Measurements from ENCODE around the gene FAM50A. TPM values are rescaled to one million over a fixed set of nuclear protein-coding genes. Genes with fewer than 3 reads are reported as not detected.

FAM50A gene
- total RNA-seq, 1 donor from 2014 or later, result 77.0 TPM

DNA sequence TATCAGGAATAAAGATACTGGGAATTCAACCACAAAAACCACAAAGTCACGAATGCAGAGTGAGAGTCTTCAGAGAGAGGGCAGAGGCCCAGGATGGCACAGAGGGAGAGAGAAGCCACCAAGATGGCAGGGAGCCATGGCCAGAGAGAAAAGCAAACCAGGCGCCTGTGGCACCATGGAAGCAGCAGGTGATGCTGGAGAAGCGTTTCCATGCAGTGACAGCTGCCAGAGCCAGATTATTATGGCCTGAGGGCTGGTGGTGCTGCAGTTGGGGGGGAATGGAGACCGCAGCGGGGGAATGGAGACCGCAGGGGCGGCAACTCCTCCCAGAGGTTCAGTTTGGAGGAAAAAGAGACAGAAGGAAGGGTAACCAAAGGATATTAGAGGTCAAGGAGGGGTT, 26.8 kb upstream of the FAM50A start:
- Mint-ChIP-seq H3K36me3 (ENCODE audit: low read depth, unreplicated experiment) (peaks cover 3% of the 10 kb centered on the region), H3K27me3 (ENCODE audit: unreplicated experiment) (peaks cover 5% of the 10 kb centered on the region), H3K27ac (ENCODE audit: unreplicated experiment) (no peak overlapping the region), H3K4me3 (ENCODE audit: unreplicated experiment) (no peak overlapping the region), H3K4me1 (ENCODE audit: unreplicated experiment) (peaks cover 4% of the 10 kb centered on the region), H3K9me3 (ENCODE audit: unreplicated experiment) (no peaks in the 10 kb centered on the region)
- TF ChIP-seq, protein P1, sequence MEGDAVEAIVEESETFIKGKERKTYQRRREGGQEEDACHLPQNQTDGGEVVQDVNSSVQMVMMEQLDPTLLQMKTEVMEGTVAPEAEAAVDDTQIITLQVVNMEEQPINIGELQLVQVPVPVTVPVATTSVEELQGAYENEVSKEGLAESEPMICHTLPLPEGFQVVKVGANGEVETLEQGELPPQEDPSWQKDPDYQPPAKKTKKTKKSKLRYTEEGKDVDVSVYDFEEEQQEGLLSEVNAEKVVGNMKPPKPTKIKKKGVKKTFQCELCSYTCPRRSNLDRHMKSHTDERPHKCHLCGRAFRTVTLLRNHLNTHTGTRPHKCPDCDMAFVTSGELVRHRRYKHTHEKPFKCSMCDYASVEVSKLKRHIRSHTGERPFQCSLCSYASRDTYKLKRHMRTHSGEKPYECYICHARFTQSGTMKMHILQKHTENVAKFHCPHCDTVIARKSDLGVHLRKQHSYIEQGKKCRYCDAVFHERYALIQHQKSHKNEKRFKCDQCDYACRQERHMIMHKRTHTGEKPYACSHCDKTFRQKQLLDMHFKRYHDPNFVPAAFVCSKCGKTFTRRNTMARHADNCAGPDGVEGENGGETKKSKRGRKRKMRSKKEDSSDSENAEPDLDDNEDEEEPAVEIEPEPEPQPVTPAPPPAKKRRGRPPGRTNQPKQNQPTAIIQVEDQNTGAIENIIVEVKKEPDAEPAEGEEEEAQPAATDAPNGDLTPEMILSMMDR (IDR thresholded peaks at IDR 0.05; ENCODE audit: unreplicated experiment), result no peak
- DNase-seq (ENCODE audit: low spot score), result no peak

DNA sequence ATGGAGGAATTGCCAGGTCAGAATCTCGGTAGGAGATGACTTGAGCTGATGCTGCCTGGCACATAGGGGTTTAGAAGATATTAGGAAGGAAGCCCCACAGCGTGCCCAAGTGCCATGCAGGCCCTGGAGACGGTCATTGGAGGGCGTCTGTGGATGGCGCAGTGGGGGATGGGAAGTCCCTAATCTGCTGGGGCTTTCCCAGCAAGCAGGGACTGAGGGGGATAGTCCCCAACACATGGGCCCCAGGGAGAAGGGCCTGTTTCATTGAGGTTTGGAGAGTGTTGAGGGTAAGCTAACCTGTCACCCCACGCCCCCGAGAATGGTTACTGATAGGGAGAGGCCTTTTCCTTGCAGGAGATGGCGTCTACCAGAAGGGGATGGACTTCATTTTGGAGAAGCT, 24.8 kb upstream of the FAM50A start:
- H3K27ac Mint-ChIP-seq (ENCODE audit: unreplicated experiment), result no peak overlapping the region
- H3K4me3 Mint-ChIP-seq (ENCODE audit: unreplicated experiment), result no peak overlapping the region
- H3K36me3 Mint-ChIP-seq (ENCODE audit: low read depth, unreplicated experiment), result peaks cover 3% of the 10 kb centered on the region
- H3K27me3 Mint-ChIP-seq (ENCODE audit: unreplicated experiment), result peaks cover 2% of the 10 kb centered on the region
- H3K9me3 Mint-ChIP-seq (ENCODE audit: unreplicated experiment), result no peaks in the 10 kb centered on the region
- peaks cover 2% of the 10 kb centered on the region for H3K4me1 Mint-ChIP-seq (ENCODE audit: unreplicated experiment)
- TF ChIP-seq, protein P1 (IDR thresholded peaks at IDR 0.05; ENCODE audit: unreplicated experiment), result no peak
- DNase-seq (ENCODE audit: low spot score), result no peak

DNA sequence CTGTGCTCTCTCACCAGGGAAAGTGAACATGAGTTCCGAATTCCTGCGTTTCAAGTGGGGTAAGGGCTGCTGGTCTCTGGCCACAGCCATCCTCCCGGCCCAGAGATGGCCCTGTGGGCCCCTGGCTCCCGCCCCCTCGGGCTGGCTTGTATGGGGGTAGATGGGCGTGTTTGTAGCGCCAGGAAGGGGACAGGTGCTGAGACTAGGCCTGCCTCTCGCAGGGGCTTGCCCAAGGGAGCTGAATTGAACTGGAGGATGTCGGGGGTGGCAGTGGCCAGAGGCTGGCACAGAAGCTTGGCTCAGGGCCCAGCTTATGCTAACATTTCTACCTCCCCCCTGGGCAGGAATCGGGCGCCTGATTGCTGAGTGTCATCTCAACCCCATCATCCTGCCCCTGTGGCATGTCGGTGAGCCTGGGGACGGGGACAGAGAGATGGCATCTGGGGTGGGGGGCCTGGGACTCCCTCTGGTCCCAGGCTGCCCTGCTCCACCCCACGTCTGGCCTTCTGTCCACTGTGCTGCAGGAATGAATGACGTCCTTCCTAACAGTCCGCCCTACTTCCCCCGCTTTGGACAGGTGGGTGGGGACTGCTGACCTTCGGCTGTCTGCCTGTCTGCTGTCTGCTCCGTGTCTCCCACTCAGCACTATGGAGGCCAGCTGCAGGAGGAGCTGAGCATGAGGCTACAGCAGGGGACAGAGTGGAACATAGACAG, 24.1 kb upstream of the FAM50A start:
- no peak for DNase-seq (ENCODE audit: low spot score)
- Mint-ChIP-seq H3K9me3 (ENCODE audit: unreplicated experiment) (no peaks in the 10 kb centered on the region), H3K27me3 (ENCODE audit: unreplicated experiment) (peaks cover 2% of the 10 kb centered on the region), H3K36me3 (ENCODE audit: low read depth, unreplicated experiment) (peaks cover 3% of the 10 kb centered on the region), H3K27ac (ENCODE audit: unreplicated experiment) (no peak overlapping the region), H3K4me1 (ENCODE audit: unreplicated experiment) (peaks cover 7% of the 10 kb centered on the region), H3K4me3 (ENCODE audit: unreplicated experiment) (no peak overlapping the region)
- TF ChIP-seq, protein P1 (IDR thresholded peaks at IDR 0.05; ENCODE audit: unreplicated experiment), result no peak

DNA sequence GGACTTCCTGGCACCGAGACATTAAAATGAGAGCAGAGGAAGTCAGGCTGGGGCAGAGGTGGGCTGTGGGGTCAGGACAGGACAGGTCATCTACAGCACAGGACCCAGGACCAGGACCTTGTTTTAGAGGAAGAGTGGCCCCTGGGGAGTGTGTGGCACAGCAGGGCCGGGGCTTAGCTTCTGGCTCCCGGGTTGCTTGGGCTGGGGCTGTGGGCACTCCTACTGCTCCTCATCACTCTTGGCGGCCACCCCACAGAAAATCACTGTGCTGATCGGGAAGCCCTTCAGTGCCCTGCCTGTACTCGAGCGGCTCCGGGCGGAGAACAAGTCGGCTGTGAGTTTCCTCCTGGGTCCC, 23.6 kb upstream of the FAM50A start:
- no peak overlapping the region for H3K4me3 Mint-ChIP-seq (ENCODE audit: unreplicated experiment)
- peaks cover 3% of the 10 kb centered on the region for H3K36me3 Mint-ChIP-seq (ENCODE audit: low read depth, unreplicated experiment)

More for the DNA sequence above, 23.6 kb upstream of the FAM50A start:
- Mint-ChIP-seq H3K27ac (ENCODE audit: unreplicated experiment) (no peak overlapping the region), H3K27me3 (ENCODE audit: unreplicated experiment) (peaks cover 2% of the 10 kb centered on the region), H3K9me3 (ENCODE audit: unreplicated experiment) (no peaks in the 10 kb centered on the region), H3K4me1 (ENCODE audit: unreplicated experiment) (peaks cover 7% of the 10 kb centered on the region)
- TF ChIP-seq, protein P1 (IDR thresholded peaks at IDR 0.05; ENCODE audit: unreplicated experiment), result no peak
- no peak for DNase-seq (ENCODE audit: low spot score)
